GM19395 (cell line): ENCODE measurements around the gene FRYL.
"Not testable (repeated sequence)": the region's sequence is repeated elsewhere in the genome, so short reads cannot be mapped to it uniquely, and the experiment has no call there.

Source experiments
- ATAC-seq: cut with Tn5 transposase; IDR thresholded peaks from one replicate; pipeline ENCODE4 v1.9.1; 2021; ENCODE audit warnings: mild to moderate bottlenecking, moderate library complexity; ENCODE audit not compliant: unreplicated experiment

Gene FRYL

GRCh38 chr4:48748949-48749596, 31.0 kb downstream of the FRYL start:
- no peak for ATAC-seq

GRCh38 chr4:48746608-48747362, 33.3 kb downstream of the FRYL start:
- ATAC-seq = no peak

- not testable (repeated sequence) for ATAC-seq
Measured at GRCh38 chr4:48745223-48745622, 34.9 kb downstream of the FRYL start.

- peak; percentile 59 for ATAC-seq
Measured at GRCh38 chr4:48742412-48742811, 37.7 kb downstream of the FRYL start.

- ATAC-seq = peak; percentile 56
Measured at GRCh38 chr4:48739560-48740019, 40.5 kb downstream of the FRYL start.

GRCh38 chr4:48738856-48739255, 41.2 kb downstream of the FRYL start:
- ATAC-seq = no peak

- not testable (repeated sequence) for ATAC-seq
Measured at GRCh38 chr4:48728906-48729496, 51.1 kb downstream of the FRYL start.

GRCh38 chr4:48727666-48728459, 52.2 kb downstream of the FRYL start:
- no peak for ATAC-seq

- no peak for ATAC-seq
Measured at GRCh38 chr4:48725414-48725813, 54.7 kb downstream of the FRYL start.

- ATAC-seq = no peak
Measured at GRCh38 chr4:48722509-48723446, 57.3 kb downstream of the FRYL start.

GRCh38 chr4:48720459-48720858, 59.6 kb downstream of the FRYL start:
- no peak for ATAC-seq

GRCh38 chr4:48718818-48719465, 61.1 kb downstream of the FRYL start:
- no peak for ATAC-seq

GRCh38 chr4:48716285-48716684, 63.8 kb downstream of the FRYL start:
- not testable (repeated sequence) for ATAC-seq

- ATAC-seq = no peak
Measured at GRCh38 chr4:48710446-48711209, 69.5 kb downstream of the FRYL start.

GRCh38 chr4:48709901-48710300, 70.2 kb downstream of the FRYL start:
- ATAC-seq = no peak

GRCh38 chr4:48708610-48709009, 71.5 kb downstream of the FRYL start:
- ATAC-seq = no peak

- no peak for ATAC-seq
Measured at GRCh38 chr4:48706736-48707135, 73.3 kb downstream of the FRYL start.

- no peak for ATAC-seq
Measured at GRCh38 chr4:48705609-48706008, 74.5 kb downstream of the FRYL start.
